Measurements from ENCODE around the gene OLA1. TPM values are rescaled to one million over a fixed set of nuclear protein-coding genes. Genes with fewer than 3 reads are reported as not detected.
A peak's percentile ranks its signal among the peaks of the same experiment; 100 is the strongest.

Gene OLA1
- total and polyA plus RNA-seq, 9 of the 15 experiments (the other 6 are each of a cell fraction or from before 2014, with no cell fraction given), result 208 to 353 (median 225) TPM

GRCh38 chr2:174026122-174026845, 222.0 kb downstream of the OLA1 start (continued):
- 0 out of 2 replicates have a peak, but pooled peaks have one; percentile 27 for TF ChIP-seq MAX (CRISPR knock-in tag; IDR thresholded peaks at IDR 0.05)
- no peak for TF ChIP-seq KLF1 (tag; IDR thresholded peaks at IDR 0.05)
- no peak for TF ChIP-seq ZNF592 (IDR thresholded peaks at IDR 0.05)
- TF ChIP-seq BRD9 (IDR thresholded peaks at IDR 0.05; ENCODE audit: low read depth, partially characterized antibody), result no peak

Data from K562 (cell line).